Mononuclear cell (primary cell): Measurements from ENCODE around the gene IFRD2. TPM values are rescaled to one million over a fixed set of nuclear protein-coding genes. Genes with fewer than 3 reads are reported as not detected.

Experiments used
- total RNA-seq: library from RNA; depleted of rRNA; stranded (reverse); fragments of >200 nt; gene quantifications from one replicate; pipeline ENCODE4 v1.2.3, GENCODE V29; 2012

IFRD2 gene
- total RNA-seq, 1 donor, result 19.0 TPM

Other genes with a start within 250 kb of the IFRD2 start
- gene RBM5, start 203.5 kb downstream of the IFRD2 start, total RNA-seq, result 375 TPM
- 0.42 TPM for gene SEMA3F, start 137.1 kb downstream of the IFRD2 start, total RNA-seq
- not detected for gene GNAT1, start 100.8 kb downstream of the IFRD2 start, total RNA-seq
- not detected for gene SLC38A3, start 87.2 kb downstream of the IFRD2 start, total RNA-seq
- gene GNAI2, start 56.2 kb downstream of the IFRD2 start, total RNA-seq, result 243 TPM
- 0.42 TPM for gene SEMA3B, start 23.3 kb downstream of the IFRD2 start, total RNA-seq
- gene LSMEM2, start 13.3 kb downstream of the IFRD2 start, total RNA-seq, result not detected
- 2.0 TPM for gene HYAL3, start 7.0 kb upstream of the IFRD2 start, total RNA-seq
- 11.2 TPM for gene NAA80, start 7.0 kb upstream of the IFRD2 start, total RNA-seq
- gene HYAL1, start 11.1 kb upstream of the IFRD2 start, total RNA-seq, result not detected
- 4.2 TPM for gene HYAL2, start 30.3 kb upstream of the IFRD2 start, total RNA-seq
- 15.3 TPM for gene TUSC2, start 35.8 kb upstream of the IFRD2 start, total RNA-seq
- 44.8 TPM for gene RASSF1, start 48.4 kb upstream of the IFRD2 start, total RNA-seq
- 0.10 TPM for gene ZMYND10, start 53.3 kb upstream of the IFRD2 start, total RNA-seq
- 11.1 TPM for gene NPRL2, start 58.3 kb upstream of the IFRD2 start, total RNA-seq
- gene CYB561D2, start 58.4 kb upstream of the IFRD2 start, total RNA-seq, result 10.8 TPM
- gene TMEM115, start 67.1 kb upstream of the IFRD2 start, total RNA-seq, result 20.3 TPM
- gene CACNA2D2, start 211.2 kb upstream of the IFRD2 start, total RNA-seq, result 1.5 TPM